Measurements from ENCODE around the gene SYMPK.
"Not testable (repeated sequence)": the region's sequence is repeated elsewhere in the genome, so short reads cannot be mapped to it uniquely, and the experiment has no call there.

Gene SYMPK

DNA sequence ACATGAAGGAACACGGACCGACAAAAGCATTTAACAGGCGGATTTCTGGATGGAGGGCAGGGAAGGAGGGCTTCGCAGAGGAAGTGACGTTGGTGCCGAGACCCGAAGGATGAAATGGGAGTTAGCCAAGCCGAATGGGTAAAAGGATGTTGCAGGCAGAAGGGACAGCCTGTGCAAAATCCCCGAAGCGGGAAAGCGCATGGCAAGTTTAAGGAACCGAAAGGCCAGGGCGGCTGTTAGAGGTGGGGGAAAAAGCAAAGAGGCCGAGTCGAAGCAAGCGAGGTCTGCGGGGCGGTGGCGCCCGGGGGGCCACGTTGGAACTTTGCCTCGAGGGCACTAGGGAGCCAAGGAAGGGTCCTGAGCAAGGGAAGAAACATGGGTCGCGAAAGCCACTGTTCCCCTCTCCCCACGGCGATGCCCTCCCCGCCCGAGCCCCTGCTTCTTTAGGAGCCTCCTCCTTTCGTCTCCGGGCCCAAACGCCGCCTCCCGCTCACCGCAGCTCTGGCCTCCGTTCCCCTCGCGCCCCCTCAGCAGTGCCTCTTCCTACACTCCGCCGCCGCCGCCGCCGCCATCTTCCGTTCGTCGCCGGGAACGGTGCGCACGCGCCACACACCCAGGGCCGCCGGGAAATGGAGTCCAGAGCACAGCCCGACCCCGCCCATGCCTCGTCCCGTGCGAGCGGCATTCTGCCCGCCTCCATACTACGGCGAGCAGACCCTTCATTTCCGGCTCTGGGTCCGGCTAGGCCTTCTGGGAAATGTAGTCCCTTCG lies at the start of gene SYMPK:
Gene SYMPK, minus strand, starts transcription at position 584 of the 771 bp plus-strand sequence. CDS start 8,652 bp downstream, outside the sequence.
- FAIRE-seq (peak; percentile 94), DNase-seq (ENCODE audit: low spot score) (peak; percentile 100)

DNA sequence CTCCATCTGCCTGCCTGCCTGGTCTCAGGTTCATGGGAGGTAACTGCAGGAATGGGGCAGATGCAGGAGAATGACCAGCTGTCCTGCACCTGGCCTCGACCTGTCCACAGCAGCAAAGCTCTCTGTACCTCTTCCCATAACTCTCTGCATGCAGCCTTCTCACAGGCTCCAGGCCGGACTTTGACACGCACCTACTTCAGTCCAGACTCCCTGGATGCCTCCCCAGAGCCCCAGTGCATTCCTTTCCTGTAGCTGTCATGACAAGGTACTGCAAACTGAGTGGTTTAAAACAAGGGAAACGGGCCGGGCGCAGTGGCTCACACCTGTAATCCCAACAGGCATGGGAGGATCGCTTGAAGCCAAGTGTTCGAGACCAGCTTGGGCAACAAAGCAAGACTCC lies 48.3 kb upstream of the SYMPK start:
- DNase-seq (ENCODE audit: low spot score) (no peak), FAIRE-seq (no peak)

- DNase-seq (ENCODE audit: low spot score) (no peak), FAIRE-seq (no peak)
These were observed 46.0 kb upstream of the SYMPK start for GRCh38 chr19:45908956-45909355.

- no peak for FAIRE-seq
- no peak for DNase-seq (ENCODE audit: low spot score)
These were observed 43.3 kb upstream of the SYMPK start for GRCh38 chr19:45906221-45906620.

GRCh38 chr19:45905011-45905410 lies 42.1 kb upstream of the SYMPK start:
- FAIRE-seq (no peak), DNase-seq (ENCODE audit: low spot score) (no peak)

DNA sequence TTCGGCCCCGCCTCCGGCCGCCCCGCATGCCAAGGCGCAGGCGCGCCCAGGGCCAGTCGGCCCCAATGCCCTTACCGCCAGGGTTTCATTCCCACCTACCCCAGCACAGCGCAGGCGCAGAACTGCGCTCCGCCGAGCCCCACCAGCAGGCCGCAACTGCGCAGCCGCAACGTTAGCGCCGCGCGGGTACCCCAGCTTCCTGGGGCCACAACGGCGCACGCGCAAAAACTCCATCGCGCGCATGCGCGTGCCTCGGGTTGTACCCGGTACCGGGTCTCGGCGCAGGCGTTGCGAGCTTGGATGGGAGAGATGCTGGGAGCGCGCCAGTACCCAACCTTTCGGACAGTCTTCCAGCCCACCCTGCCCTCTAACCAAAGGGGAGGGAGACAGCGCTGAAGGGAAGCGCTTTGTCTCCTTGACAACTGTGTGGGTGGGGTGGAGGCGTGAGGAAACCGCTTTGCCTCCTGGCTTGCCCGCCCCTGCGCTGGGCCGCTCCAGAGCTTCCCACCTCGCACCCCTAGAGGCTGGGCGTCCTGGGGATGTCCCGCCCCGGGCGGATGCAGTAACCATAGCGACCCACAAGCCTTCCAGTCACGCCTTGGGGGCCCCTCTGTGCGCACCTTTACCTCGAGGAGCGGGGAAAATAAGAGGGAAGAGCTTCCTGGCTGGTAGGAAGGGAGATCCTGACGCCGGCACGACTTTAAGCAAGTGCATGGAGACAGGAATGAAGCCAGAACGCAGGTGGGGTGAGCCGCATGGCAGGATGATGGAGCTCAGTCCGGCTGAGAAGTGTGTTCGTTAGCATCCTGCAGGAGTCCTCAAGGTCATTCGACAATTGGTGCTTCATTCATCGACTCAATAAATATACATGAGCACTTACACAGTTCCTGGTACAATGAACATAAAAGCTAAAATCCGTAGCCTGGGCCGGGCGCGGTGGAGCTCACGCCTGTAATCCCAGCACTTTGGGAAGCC lies 40.0 kb upstream of the SYMPK start:
- peak; percentile 100 for DNase-seq (ENCODE audit: low spot score)
- peak; percentile 99 for FAIRE-seq

- no peak for DNase-seq (ENCODE audit: low spot score)
- no peak for FAIRE-seq
These were observed 39.1 kb upstream of the SYMPK start, which contains the start of gene MYPOP for GRCh38 chr19:45901912-45902650. Gene MYPOP (minus strand): TSS chr19:45902613. CDS start chr19:45901773, 840 bp downstream.

- DNase-seq (ENCODE audit: low spot score): no peak
- no peak for FAIRE-seq
These were observed 38.5 kb upstream of the SYMPK start for GRCh38 chr19:45901432-45901911.

DNA sequence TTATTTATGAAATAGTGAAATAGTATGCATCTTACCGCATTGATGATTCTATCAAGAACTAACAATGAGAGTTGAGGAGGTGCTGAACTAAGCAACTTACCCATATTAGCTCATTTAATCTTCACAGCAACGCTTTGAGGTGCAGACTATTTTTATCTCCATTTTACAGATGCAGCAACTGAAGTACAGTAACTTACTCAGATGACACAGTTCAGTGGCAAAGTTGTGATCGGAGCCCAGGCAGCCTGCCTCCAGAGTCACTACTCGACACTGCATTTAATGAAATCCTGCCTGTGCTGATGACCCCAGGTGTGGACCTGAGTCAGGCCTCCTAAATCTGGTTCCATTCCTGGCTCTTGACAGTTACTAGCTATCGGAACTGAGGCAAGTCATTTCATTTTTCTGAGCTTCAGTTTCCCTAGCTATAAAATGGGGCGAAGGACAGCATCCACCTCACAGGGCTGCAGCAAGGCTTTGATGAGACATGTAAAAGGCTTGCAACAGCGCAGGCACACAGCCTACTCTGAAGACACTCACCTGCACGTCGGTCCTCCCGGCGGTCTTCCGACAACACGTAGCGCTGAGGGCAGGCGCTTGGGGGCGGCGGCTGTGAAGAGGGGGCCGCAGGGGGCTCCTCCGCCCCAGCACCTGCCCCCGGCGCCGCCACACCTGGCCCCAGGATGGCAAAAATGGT lies 37.9 kb upstream of the SYMPK start:
- DNase-seq (ENCODE audit: low spot score) (no peak), FAIRE-seq (no peak)

GRCh38 chr19:45899919-45900589 lies 37.1 kb upstream of the SYMPK start:
- DNase-seq (ENCODE audit: low spot score) (no peak), FAIRE-seq (no peak)

- FAIRE-seq: no peak
- no peak for DNase-seq (ENCODE audit: low spot score)
These were observed 36.3 kb upstream of the SYMPK start for GRCh38 chr19:45899253-45899652.

- no peak for FAIRE-seq
These were observed 34.4 kb upstream of the SYMPK start for GRCh38 chr19:45897261-45897812.

GRCh38 chr19:45895983-45896599 lies 33.1 kb upstream of the SYMPK start:
- DNase-seq (ENCODE audit: low spot score); FAIRE-seq: not testable (repeated sequence)

More at GRCh38 chr19:45897261-45897812, 34.4 kb upstream of the SYMPK start:
- DNase-seq (ENCODE audit: low spot score): no peak

DNA sequence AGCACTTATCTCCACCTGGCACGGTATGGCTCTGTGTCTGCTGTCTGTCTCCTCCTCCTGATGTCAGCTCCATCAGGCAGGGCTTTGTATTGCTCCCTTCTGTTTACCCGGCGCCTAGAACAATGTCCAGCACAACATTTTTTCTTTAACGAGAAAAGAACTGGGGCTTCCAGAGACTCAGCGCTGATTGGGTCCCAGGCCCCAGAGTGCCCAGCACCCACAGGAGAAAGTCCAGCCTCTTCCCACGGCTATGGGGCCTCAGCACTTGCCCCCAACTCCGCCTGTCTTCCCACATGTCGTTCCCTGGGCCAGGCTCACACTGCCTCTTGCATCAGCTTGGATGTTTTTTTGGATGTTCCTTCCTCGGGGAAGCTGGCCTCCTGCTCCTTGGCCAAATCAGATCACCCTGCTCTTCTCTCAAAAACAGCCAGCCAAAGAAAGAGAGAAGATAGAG lies 32.6 kb upstream of the SYMPK start:
- no peak for DNase-seq (ENCODE audit: low spot score)
- FAIRE-seq: no peak

DNA sequence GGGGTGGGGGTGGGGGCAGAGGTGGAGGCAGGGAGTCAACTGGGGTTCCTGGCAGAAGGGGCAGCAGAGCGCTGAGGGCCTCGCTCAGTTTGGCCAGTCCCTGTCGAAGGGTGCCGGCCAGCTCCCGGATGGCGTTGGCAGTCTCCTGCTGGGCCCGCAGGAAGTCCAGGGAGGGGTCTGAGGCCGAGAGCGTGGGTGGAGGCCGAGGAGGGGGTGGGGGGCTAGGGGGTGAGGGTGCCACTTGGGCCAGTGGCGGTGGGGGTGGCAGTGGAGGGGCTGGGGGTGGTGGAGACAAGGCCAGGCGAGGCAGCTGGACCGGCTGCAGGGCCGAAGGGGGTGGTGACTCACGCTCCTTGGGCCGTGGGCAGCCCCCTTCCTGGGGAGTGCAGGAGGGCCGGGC lies 27.9 kb upstream of the SYMPK start:
- DNase-seq (ENCODE audit: low spot score) (no peak), FAIRE-seq (no peak)

DNA sequence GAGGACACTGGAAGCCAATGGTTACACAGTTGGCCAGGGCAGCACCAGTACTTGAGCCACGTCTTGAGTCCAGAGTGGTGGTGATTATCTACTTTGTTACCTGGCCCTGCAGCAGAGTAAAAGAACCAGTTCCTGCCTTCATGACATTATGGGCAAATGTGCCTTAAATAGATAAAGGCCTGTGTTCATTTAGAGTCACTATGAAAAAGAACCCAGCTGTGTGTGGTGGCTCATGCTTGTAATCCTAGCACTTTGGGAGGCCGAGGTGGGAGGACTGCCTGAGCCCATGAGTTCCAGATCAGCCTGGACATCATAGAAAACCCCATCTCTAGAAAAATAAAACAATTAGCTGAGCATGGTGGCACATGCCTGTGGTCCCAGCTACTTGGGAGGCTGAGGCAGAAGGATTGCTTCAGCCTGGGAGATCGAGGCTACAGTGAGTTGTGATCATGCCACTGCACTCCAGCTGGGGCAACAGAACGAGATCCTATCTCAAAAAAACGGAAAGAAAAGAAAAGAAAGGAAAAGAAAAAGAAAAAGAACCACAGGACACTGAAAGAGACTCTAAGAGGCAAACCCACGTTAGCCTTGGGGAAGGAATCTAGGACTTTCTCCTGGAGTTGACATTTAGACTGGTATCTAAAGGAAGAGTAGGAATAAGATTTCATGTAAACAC lies 26.4 kb upstream of the SYMPK start:
- FAIRE-seq (no peak), DNase-seq (ENCODE audit: low spot score) (no peak)

DNA sequence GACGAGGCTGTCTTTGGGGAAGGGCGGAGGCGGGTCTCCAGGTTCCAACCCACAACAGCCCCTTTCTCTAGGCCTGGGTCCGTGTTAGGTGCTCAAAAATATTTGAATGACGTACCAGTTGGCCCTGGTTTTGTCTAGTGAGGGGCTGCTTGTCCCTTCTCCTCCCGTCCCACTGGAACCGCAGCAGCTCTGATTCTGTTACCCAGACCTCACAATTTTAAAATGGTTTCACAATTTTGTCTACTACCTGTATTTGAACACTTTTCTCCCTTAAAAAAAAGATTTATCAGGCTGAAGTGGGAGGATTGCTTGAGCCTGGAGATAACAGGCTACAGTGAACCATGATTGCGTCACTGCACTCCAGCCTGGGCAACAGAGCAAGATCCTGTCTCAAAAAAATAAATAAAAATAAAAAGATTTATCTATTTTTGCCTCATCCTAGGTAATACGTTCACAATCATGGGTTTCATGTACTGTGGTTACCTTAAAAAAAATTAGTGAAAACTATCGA lies 24.3 kb upstream of the SYMPK start:
- DNase-seq (ENCODE audit: low spot score) (no peak), FAIRE-seq (no peak)

DNA sequence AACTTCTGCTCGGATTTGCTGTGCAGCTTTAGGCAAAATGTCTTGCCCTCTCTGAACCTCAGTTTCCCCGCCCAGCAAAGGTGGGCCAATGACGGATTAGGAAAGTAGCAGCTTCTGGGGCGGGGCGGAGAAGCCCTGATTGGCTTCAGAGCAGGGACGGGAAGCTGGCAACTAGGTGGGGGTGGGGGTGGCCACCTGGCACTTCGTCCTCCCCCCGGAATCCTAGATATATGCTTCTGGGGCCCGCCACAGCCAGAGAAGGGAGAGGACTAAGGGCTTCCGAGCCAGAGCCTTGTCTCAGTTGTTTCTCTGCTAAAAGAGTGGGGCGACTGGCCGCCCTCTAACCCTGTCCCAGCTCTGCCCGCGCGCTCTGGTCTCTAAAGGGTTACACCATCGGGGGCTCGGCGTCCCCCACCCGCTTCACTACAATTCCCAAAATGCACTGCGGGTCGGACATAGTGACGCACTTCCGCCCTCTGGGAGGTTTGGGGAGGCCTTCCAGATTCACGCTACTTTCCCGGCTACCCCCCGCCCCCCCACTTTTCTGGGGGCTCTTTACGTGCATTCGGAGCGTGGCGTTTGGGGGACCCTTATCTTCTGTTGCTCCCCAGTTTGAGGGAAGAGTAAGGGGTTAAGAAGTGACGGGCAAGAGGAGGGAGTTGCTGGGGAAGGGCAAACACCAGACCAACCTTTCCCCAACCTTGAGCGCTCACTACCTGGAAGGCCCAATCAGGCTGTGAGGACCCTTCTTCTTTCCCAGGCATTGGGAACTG lies 23.7 kb upstream of the SYMPK start:
- DNase-seq (ENCODE audit: low spot score) (peak; percentile 88), FAIRE-seq (no peak)
